Activated naive CD8-positive, alpha-beta T cell treated with anti-CD3 and anti-CD28 coated beads, Interleukin-2, amount 50 U/mL, for 16 hours (primary cell): ENCODE results near the gene CRTAC1.
A peak's percentile ranks its signal among the peaks of the same experiment; 100 is the strongest.
"Not testable (repeated sequence)": the region's sequence is repeated elsewhere in the genome, so short reads cannot be mapped to it uniquely, and the experiment has no call there.

Source experiments
- DNase-seq: peaks from one replicate; pipeline ENCODE4 v3.0.0-alpha.2; 2020; ENCODE audit warnings: low read depth, low spot score

CRTAC1 gene

GRCh38 chr10:97869091-97870042, 161.1 kb downstream of the CRTAC1 start:
- DNase-seq: peak; percentile 61

- no peak for DNase-seq
Measured at GRCh38 chr10:97868134-97868685, 162.2 kb downstream of the CRTAC1 start.

- no peak for DNase-seq
Measured at GRCh38 chr10:97867220-97867800, 163.1 kb downstream of the CRTAC1 start.

- DNase-seq: no peak
Measured at GRCh38 chr10:97866524-97867219, 163.7 kb downstream of the CRTAC1 start.

GRCh38 chr10:97865488-97865887, 164.9 kb downstream of the CRTAC1 start:
- no peak for DNase-seq

- no peak for DNase-seq
Measured at GRCh38 chr10:97863808-97864207, 166.6 kb downstream of the CRTAC1 start.

- DNase-seq: no peak
Measured at GRCh38 chr10:97861924-97862323, 168.5 kb downstream of the CRTAC1 start.

- DNase-seq: no peak
Measured at GRCh38 chr10:97861097-97861750, 169.2 kb downstream of the CRTAC1 start.

- DNase-seq: no peak
Measured at GRCh38 chr10:97858001-97858439, 172.4 kb downstream of the CRTAC1 start.

GRCh38 chr10:97854743-97855142, 175.7 kb downstream of the CRTAC1 start:
- DNase-seq: no peak

GRCh38 chr10:97852840-97853405, 177.5 kb downstream of the CRTAC1 start:
- DNase-seq: no peak

GRCh38 chr10:97852277-97852676, 178.1 kb downstream of the CRTAC1 start:
- DNase-seq: no peak

- no peak for DNase-seq
Measured at GRCh38 chr10:97851341-97852001, 178.9 kb downstream of the CRTAC1 start.

- DNase-seq: no peak
Measured at GRCh38 chr10:97850446-97850845, 180.0 kb downstream of the CRTAC1 start.

GRCh38 chr10:97849687-97850402, 180.6 kb downstream of the CRTAC1 start, which contains the start of gene GOLGA7B:
Gene GOLGA7B, plus strand, starts transcription at chr10:97849843. Its CDS starts 461 bp downstream, at chr10:97850304.
- no peak for DNase-seq

- DNase-seq: no peak
Measured at GRCh38 chr10:97849103-97849686, 181.2 kb downstream of the CRTAC1 start.

- no peak for DNase-seq
Measured at GRCh38 chr10:97844678-97845077, 185.7 kb downstream of the CRTAC1 start.

- not testable (repeated sequence) for DNase-seq
Measured at GRCh38 chr10:97843972-97844371, 186.4 kb downstream of the CRTAC1 start.

GRCh38 chr10:97843281-97843671, 187.1 kb downstream of the CRTAC1 start:
- DNase-seq: no peak
